GM19324 (cell line): ENCODE data around the gene SCIMP.
"Not testable (repeated sequence)": the region's sequence is repeated elsewhere in the genome, so short reads cannot be mapped to it uniquely, and the experiment has no call there.

Source experiments
- ATAC-seq: cut with Tn5 transposase; IDR thresholded peaks from one replicate; pipeline ENCODE4 v1.9.1; 2021; ENCODE audit warnings: mild to moderate bottlenecking, moderate library complexity; ENCODE audit not compliant: unreplicated experiment, low FRiP score

SCIMP gene

DNA sequence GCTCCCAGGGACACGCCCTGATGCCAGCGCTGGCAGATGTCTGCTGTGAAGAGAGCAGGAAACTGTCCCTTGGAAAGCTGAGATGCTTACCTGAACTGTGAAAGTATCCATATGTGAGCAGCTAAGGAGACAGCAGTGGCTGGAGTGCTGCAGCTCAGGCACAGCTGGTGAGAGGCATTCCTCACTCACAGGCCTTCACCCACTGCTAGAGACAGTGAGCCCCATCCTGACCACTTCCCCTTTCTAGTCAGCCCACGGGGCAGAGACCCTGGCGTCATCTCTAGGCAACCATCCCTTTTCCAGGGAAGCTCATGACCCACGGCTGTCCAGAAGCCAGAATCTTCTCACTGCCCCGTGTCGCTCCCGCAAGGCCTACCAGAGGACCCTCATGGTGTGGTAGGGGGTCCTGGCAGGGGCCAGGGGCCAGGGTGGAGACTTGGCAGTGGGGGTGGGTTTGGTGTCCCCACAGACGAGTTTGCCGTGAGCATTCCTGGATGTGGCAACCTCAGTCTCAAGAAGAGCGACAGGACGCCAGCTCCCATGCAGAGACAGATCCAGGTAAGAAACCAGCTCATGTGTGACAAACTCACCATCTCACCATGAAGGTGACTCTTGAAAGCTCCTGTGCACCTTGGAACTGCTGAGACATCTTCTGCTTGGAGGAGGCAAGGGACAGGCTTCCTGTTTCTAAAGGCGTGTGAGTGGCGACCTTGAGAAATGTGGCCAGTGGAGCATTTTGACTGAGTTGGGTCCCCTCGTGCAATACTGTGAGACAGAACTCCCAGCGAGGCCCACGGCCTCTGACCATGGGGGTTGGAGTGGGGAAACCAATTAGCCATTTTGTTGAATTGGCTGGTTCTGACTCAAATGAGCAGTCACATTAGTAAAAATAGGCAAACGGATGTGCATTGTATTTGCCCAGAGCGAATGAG is at the start of gene SCIMP:
TSS of gene SCIMP (minus strand) at position 216 of the 932 bp plus-strand sequence. CDS start at position 111, 105 bp downstream.
- no peak for ATAC-seq

DNA sequence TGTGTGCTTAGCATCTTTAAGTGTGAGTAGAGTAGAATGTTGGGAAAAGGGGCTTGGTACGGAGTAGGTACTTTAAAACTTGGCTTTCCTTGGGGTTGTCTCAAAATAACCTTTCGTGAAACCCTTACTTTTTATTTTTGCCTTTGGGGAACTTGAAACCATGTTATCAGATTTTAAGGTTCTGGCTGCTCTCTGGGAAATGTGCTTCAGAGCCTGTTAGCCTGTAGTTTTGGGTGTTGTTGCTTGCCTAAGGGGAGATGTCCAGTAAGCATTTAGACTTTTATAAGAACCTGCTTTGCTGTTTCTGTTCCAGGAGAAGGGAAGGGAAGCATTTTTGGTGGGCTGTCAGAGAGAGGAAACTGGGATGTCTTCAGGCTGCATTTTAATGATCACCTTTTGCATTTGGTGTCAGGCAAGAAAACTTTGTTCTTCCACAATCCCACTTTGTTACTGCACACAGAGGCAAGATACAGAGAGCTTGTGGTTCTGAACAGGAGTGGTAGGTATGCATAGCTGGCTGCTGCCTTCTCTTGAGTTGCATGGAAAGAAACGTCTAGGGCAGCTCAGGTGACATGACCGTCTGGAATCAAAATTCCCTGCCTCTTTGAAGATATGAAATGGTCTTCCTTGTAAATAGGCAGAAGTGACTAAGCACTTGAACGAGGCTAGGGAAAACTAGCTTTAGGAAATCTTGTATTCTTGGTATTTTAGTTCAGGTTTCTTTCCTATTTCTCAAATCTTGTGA is 49.1 kb upstream of the SCIMP start:
- ATAC-seq, result no peak

DNA sequence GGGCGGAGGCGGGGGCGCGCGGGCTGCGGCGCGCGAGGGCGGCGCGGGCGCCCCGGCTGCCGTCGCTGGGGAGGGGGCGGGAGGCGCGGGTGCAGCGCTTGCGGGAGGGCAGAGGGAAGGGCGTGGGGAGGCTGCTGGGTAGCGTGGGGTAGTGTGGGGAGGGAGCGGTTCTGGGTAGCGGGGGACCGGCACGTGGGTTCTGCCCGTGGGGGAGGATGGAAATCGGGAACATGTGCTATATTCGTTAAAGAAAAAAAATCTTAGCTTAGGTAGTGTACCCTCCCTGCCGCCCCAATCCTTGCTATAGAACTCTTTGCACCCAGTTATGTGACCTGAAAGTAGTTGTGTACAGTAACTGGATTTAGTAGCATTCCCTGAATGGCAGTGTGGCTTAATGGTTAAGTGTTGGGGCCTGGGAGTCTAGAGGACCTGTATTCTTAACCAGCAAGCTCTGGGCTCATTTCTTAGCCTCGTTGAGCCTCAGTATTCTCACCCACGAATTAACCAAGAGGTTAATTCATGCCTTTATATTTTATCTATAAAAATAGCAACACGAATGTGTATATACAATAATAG is 48.1 kb upstream of the SCIMP start:
- ATAC-seq, result peak; percentile 32

DNA sequence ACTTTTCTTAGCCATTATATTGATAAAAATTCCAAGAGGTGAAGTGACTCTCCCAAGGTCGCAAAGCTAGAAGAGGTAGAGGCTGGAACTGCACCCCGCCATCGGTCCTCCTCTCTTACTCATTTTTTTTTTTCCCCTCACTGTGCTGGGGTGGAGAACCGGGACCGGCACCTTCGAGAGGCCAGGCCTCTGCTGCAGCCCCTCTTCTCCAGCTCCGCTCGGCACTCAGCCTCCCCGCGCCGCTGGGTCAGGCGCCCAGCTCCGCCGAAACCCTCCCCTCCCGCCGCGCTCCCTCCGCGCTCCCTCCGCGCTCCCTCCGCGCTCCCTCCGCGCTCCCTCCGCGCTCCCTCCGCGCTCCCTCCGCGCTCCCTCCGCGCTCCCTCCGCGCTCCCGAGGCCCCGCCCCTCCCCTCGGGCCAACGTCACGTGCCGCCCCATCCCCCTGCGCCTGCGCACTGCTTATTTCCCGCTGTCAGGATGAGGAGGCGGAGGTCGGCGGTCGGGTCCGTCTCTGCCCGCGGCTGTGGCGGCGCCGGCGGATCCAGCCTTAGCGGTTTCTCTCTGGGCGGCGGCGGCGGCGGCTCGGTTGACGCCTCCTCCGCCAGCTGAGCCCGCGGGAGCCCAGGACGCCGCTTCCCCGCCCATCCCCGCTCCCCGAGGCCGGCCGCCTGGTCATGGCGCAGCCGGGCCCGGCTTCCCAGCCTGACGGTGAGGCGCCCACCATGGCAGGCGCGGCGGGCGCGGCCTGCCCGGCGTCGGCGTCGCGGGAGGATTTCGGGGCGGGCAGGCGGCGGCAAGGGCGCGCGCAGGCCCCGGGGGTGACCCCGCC is 47.4 kb upstream of the SCIMP start, which contains the start of gene RABEP1:
TSS of gene RABEP1 (plus strand) at position 471 of the 828 bp plus-strand sequence. CDS start at position 674, 203 bp downstream.
- peak; percentile 89 for ATAC-seq

DNA sequence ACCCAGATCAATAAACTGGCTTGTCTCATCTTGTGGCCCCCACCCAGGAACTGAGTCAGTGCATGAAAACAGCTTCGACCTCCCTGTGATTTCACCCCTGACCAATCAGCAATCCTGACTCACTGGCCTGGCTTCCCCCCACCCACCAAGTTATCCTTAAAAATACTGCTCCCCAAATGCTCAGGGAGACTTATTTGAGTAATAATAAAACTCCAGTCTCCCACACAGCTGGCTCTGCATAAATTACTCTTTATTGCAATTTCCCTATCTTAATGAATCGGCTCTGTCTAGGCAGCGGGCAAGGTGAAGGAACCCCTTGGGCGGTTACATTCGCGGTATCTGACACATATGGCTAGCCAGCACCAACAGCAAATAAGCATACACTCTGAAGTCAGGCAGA is 37.7 kb upstream of the SCIMP start:
- no peak for ATAC-seq

DNA sequence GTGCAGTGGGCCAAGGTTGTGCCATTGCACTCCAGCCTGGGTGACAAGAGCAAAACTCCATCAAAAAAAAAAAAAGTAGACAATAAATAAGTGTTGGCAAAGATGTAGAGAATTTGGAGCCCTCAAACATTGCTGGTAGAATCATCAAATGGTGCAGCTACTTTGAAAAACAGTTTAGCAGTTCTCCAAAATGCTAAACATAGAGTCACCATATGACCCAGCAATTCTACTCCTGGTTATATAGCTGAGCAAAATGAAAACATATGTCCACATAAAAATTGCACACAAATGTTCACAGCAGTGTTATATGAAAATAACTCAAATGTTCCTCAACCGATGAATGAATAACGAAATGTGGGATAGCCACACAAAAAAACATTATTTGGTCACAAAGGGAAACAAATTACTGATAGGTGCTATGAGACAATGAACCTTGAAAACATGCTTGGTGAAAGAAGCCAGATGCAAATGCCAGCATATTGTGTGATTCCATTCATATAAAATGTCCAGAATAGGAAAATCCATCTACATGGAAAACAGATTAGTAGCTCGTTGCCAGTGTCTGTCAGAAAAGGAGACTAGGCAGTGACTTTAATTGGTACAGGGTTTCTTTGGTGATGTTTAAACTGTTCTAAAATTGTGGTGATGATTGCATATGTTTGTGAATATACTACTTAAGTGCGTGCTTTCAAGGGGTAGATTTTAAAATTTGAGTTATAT is 34.7 kb upstream of the SCIMP start:
- no peak for ATAC-seq

DNA sequence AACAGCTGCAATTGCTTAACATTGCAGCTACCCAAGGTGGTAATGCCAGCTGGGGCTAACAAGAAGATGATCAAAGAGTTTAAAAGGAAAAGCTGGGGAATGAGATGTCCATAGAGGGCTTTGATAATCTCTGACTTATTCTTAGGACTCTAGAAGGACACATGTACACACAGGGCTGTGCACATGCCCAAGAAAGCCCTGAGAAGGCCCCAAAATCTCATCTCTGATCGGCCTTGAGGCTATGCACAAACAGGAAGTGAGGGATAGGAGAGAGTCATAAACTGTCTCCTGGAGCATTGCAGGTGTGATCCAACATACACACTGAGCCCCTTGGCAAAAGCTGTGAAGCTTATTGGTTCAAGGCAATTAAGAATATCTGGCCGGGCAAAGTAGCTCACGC is 30.2 kb upstream of the SCIMP start:
- no peak for ATAC-seq

DNA sequence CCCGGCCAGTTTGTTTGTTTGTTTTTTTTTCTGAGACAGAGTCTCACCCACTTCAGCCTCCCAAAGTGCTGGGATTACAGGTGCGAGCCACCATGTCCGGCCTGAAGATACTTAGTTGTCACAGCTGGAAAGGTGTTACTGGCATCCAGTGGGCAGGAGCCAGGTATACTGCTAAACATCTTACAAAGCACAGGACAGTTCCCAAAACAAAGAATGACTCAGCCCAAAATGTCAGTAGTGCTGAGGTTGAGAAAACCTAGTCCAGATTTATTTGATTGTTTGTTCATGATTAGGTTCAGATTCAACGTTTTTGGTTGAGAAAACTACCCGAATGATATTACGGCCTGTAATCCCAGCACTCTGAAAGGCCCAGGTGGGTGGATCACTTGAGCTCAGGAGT is 28.8 kb upstream of the SCIMP start:
- no peak for ATAC-seq

DNA sequence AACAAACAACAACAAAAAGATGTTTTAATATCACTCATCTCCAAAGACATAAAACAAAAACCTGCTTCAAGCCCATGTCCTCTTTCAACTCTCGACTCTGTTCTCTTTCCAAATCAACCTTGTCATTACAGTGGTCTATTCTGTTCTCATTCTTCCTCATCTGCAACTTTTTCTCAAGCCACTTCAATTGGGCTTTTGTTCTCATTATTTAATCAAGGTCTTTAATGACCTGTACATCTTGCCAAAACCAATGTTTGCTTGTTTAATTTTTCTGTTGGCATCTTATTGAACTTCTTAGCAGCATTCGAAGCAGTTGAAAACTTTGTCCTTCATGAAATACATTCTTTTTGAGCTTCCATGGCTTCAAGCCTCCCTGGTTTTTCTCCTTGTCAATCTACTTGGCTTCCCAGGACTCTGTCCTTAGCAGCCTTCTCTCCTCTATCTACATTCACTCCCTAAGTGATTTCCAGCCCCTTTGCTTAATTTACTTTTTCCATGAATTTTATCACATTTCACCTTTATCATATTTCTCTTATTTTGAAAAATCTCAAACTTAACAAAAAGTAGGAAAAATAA is 27.8 kb upstream of the SCIMP start:
- no peak for ATAC-seq

DNA sequence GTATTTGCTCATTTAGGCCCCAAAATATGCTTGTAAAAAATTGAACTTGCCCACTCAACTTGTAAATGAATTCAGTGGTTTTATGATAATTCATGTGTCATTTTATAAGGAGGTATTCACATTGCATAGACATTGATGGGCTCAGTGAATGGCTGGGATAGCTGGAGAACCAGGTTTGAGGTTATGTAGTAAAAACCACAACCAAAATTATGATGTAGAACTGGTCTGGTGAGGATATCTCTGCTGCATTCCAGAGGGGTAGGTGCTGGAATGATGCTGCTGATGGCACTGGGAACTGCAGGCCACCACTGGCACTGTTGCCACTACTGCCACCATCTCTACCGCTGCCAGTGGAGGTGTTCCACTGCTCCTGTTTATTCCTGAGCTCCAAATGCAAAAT is 25.9 kb upstream of the SCIMP start:
- ATAC-seq, result no peak

DNA sequence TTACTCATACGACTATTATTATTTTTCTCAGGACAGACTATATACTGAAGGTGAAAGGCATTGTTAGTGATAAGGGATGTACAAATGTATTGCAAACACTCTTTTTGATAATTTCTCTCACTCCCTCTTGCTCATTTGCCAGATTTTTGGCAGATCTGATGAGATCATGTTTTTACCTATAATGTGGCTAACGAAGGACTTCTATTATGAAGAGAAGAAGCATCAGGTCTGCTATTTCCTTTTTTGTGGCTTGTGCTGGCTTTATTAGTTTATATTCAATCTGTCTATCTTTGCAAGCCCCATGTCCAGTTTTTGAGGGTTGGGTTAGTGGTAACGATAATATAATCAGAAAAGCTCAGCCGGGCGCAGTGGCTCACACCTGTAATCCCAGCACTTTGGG is 22.5 kb upstream of the SCIMP start:
- no peak for ATAC-seq

DNA sequence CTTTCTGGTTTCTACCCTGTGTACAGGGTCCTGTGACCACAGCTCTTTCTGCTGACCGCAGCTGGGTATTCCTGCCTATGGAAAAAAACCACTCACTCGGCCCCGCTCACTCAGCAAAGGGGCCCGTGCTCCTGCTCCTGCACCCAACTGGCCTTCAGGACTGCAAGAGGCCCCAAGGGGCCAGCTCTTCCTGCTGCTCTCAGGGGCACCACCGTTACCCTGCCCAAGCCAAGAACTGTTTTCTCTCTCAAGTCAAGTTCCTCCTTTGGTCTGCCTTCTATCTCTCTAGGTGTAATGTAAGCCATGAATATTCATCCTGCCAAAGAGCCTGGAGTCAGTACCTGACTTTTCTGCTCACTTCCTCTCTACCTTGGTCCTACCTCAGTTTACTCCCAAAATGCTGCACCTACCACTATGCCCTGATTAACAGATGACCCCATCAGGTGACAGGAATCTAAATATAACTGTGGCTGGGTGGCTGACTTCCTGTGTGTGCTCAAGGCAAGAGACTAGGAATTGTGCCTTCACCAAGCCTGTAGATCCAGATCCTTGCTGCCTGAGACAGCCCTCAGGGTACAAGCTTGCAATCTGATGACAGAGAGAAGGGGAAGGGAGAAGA is 20.4 kb upstream of the SCIMP start:
- ATAC-seq, result no peak

DNA sequence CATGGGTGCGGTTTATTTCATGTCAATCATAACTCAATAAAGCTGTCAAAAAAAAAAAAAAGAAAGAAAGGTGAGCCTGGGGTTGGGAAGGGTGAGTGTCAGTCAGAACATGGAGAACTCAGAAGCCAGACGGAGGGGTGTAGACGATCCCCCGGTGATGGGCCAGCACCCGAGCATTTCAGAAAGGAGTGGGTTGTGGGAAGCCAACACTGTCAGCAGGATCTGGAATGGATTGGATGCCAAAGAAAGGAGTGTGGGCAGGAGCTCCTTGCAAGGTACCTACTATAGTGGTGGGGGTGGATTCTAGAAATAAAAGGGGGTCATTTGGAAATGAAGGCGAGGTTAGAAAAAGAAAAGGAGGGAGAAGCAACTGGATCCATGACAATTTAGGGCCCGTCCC is 19.8 kb upstream of the SCIMP start:
- ATAC-seq, result no peak

DNA sequence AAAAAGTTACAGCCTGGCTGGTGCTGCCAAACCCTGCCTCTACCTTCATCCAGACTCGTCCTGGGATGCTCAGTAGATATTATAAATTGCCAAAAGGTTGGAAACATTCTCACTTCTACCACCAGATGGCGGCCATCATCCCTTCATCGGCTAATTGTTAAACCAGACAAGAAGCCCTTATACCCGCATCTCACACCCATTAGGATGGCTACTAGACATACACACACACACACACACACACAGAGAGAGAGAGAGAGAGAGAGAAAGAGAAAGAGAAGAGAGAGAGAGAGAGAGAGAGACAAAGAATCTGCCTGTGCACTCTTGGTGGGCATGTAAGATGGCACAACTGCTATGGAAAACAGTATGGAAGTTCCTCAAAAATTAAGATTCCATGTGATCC is 15.0 kb upstream of the SCIMP start:
- ATAC-seq, result no peak

DNA sequence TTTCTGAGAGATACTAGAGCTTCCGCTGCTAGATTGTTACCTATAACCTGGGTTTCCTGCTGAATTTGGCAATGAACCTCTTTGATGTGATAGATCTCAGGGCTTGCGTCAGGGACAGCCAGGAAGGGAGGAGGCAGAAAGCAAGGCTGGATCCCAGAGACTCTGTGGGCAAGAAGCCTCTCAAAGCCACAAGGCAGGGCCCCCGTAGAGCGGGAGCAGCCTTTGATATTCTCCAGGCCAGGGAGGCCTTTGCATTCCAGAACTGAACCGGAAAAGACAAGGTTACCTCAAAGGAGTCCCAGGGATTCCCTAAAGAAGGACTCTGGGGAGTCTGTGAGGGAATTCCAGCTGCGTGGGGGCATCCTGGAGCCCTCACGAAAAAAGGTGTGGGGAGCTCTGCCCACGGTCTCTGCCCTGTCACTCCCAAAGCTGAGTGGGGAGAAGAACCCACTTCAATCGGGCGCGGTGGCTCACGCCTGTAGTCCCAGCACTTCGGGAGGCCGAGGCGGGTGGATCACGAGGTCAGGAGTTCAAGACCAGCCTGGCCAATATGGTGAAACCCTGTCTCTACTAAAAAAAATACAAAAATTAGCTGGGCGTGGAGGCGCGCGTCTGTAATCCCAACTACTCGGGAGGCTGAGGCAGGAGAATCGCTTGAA is 14.3 kb upstream of the SCIMP start:
- ATAC-seq, result no peak

DNA sequence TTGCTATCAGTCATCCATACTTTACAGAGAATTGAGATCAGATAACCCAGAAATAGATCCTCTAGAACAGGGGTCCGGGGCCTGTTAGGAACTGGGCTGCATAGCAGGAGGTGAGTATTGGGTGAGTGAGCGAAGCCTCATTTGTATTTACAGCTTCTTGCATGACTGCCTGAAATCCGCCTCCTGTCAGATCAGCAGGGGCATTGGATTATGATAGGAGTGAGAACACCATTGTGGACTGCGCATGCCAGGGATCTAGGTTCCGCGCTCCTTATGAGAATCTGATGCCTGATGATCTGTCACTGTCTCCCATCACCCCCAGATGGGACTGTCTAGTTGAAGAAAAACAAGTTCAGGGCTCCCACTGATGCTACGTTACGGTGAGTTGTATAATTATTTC is 13.0 kb upstream of the SCIMP start:
- ATAC-seq, result no peak

DNA sequence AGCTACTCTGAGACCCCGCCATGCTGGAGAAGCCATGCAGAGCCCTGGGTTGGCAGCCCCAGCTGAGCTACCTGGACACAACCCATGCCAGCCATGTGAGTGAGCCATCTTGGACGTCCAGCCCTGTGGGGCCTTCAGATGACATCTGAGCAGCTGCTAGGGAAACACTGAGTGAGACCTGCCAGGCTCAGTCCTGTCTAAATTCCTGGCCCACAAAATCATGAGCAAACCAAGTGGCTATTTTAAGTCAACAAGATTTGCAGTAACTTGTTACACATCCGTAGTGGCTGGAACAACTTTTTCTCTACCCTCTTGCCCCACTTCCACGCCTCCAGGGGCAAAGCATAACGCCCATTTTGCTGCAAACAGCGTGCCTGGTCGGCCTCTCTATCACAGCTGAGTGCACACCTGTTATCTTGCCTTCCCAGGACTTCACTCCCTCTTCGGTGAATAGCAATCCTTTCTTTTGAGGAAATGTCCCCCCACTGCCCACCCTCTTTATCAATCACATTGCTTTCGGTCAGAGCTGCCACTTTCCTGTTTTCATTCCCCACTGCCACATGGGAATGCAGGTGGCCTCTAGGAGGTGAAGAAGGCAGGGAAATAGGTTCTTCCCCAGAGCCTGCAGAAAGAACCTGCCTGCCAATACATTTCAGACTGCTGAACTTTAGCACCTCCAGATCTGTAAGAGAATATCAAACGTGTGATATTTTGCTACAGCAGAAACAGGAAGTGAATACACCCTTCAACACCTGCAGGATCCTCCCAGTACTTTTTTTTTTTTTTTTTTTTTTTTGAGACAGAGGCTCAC is 7.4 kb upstream of the SCIMP start:
- ATAC-seq, result peak; percentile 50

DNA sequence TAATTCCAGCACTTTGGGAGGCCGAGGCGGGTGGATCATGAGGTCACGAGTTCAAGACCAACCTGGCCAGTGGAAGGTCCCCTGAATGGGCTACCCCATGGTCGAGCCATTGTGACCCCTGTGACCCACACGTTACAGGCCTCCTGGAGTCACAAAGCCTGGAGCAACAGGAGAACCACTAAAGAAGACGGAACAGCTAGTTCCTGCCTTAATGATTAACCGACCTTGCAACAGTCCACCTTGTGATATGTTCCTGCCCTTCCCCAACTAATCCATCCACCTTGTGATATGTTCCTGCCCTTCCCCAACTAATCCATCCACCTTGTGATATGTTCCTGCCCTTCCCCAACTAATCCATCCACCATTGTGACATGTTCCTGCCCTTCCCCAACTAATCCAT is 5.1 kb upstream of the SCIMP start:
- ATAC-seq, result not testable (repeated sequence)
